ENCODE measurements around the gene FGFR3.
"Not testable (repeated sequence)": the region's sequence is repeated elsewhere in the genome, so short reads cannot be mapped to it uniquely, and the experiment has no call there.

The FGFR3 gene

GRCh38 chr4:1834047-1834775, 41.1 kb downstream of the FGFR3 start:
- no peak for TF ChIP-seq CTCF (conservative IDR thresholded peaks at IDR 0.05)
- no peak overlapping the region for H3K27ac ChIP-seq

- H3K27ac ChIP-seq: not testable (repeated sequence)
These were observed 42.7 kb downstream of the FGFR3 start for GRCh38 chr4:1835836-1836235.

- H3K27ac ChIP-seq: no peak overlapping the region
- no peak for TF ChIP-seq CTCF (conservative IDR thresholded peaks at IDR 0.05)
These were observed 43.6 kb downstream of the FGFR3 start for GRCh38 chr4:1836650-1837049.

- TF ChIP-seq CTCF (conservative IDR thresholded peaks at IDR 0.05): no peak
- no peak overlapping the region for H3K27ac ChIP-seq
These were observed 44.0 kb downstream of the FGFR3 start for GRCh38 chr4:1837069-1837468.

GRCh38 chr4:1839282-1839681, 46.2 kb downstream of the FGFR3 start:
- TF ChIP-seq CTCF (conservative IDR thresholded peaks at IDR 0.05): no peak
- no peak overlapping the region for H3K27ac ChIP-seq

GRCh38 chr4:1841201-1841886, 48.3 kb downstream of the FGFR3 start:
- TF ChIP-seq CTCF (conservative IDR thresholded peaks at IDR 0.05): no peak

GRCh38 chr4:1841887-1842210, 48.8 kb downstream of the FGFR3 start:
- H3K27ac ChIP-seq: no peak overlapping the region
- TF ChIP-seq CTCF (conservative IDR thresholded peaks at IDR 0.05): no peak

More at GRCh38 chr4:1841201-1841886, 48.3 kb downstream of the FGFR3 start:
- no peak overlapping the region for H3K27ac ChIP-seq

- no peak overlapping the region for H3K27ac ChIP-seq
- TF ChIP-seq CTCF (conservative IDR thresholded peaks at IDR 0.05): no peak
These were observed 49.3 kb downstream of the FGFR3 start for GRCh38 chr4:1842339-1842895.

Measured in VCaP (cell line).